Measurements from ENCODE around the gene RITA1.
"Not testable (repeated sequence)": the region's sequence is repeated elsewhere in the genome, so short reads cannot be mapped to it uniquely, and the experiment has no call there.

Gene RITA1, protein sequence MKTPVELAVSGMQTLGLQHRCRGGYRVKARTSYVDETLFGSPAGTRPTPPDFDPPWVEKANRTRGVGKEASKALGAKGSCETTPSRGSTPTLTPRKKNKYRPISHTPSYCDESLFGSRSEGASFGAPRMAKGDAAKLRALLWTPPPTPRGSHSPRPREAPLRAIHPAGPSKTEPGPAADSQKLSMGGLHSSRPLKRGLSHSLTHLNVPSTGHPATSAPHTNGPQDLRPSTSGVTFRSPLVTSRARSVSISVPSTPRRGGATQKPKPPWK
- total RNA-seq, result 17.6 to 21.5 (median 19.7) reads per million in 4 experiments

DNA sequence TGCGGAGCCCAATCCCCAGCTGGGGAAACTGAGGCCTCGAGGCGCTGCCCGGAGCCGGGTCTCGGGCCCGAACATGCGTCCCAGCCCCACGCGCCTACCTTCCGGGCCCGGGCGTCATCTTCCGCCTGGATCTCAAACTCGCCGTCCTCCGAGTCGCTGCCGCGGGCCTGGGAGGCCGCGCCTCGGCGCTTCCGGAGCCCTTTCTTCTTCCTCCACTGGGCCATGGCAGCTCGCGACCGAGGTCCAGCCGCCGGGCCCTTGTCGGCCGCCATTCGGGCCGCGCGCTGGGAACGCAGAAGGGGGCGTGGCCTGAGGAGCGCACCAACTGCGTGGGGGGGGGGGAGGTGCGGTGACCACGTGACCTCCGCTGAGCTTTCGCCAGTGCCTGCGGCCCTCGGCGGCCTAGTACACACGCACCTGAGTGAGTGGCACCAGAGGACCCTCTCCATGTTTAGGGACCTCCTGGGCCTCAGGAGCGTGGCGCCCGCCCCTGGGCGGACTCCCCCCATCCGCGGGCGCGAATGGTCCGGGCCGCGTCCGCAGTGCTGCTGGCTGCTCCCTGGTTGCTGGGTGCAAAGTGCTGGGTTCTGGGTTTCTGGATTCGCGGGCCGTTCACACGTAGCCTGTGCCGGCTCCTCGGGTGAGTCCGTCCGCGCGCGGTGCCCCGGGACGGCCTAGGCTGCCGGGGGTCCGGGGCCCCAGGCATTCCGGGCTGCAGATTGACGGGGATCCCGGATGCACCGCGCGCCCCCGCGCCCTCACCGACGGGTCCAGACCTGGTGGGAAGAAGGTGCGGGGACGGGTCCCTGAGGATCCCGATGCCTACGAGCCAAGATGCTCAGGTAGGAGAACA, at the start of gene RITA1, which contains the start of gene DDX54:
TSS of gene RITA1 (plus strand) at position 542 of the 853 bp plus-strand sequence. CDS start 1,026 bp downstream, outside the sequence.
TSS of gene DDX54 (minus strand) at position 299 of the 853 bp plus-strand sequence. CDS start at position 272, 27 bp downstream.
- DNase-seq, result peak; percentile 73

DNA sequence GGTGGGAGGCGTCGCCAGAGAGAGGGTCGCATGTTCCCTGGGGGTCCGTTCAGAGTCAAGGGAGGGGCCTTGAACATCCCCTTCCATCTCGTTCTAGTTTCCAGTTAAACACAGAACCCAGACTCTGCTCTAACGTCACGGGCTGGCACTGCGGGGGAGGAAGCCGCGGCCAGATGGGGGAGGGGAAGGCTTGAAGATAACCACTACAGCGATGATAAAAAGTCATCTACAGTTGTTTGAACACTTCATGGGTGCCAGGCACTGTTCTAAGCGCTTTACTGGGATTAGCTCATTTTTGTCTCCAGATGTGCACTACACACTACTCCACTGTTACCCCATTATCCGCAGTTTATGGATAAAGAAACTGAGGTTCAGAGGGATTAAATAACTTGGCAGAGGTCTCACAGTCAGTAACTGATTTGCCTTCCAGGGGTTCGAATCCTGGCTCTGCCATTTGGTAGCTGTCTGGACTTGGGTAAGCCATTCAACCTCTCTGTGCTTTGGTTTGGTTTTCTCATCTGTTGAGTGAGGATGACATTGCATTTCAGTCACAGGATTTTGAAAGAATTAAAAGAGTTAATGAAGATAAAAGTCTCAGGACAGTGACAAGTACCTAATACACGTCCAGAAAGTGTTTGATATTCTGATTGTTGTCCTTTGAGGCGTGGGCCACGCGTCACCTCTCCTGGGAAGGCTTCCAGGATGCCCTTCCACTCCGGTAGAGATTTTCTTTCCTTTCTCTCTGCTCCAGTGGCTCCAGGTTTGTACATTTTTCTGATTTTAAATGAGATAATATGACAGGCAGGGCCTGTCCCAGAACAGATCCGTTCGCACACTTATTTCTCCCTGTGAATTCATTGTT, 49.2 kb upstream of the RITA1 start:
- DNase-seq, result peak; percentile 27

DNA sequence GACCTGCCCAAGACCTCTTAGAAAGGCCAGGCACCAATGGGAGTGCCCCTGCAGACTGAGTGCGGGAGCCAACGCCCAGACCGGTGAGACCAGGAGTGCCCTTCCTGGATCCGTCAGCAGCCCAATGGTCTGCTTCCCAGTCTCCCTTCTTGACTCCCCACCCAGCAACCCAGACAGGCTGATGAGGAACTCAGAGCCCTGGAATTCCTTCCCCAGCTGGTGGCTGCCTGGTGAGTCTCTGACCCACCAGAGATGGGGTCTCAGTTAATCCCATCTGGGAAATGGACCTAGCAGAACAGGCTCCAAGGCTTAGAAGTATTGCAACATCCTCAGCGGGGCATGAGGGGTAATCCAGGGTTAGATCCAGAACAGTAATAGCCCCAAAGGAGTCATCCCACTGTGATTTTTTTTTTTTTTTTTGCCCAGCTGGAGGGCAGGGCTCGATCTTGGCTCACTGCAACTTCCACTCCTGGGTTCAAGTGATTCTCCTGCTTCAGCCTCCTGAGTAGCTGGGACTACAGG, 48.5 kb upstream of the RITA1 start:
- DNase-seq, result no peak

DNA sequence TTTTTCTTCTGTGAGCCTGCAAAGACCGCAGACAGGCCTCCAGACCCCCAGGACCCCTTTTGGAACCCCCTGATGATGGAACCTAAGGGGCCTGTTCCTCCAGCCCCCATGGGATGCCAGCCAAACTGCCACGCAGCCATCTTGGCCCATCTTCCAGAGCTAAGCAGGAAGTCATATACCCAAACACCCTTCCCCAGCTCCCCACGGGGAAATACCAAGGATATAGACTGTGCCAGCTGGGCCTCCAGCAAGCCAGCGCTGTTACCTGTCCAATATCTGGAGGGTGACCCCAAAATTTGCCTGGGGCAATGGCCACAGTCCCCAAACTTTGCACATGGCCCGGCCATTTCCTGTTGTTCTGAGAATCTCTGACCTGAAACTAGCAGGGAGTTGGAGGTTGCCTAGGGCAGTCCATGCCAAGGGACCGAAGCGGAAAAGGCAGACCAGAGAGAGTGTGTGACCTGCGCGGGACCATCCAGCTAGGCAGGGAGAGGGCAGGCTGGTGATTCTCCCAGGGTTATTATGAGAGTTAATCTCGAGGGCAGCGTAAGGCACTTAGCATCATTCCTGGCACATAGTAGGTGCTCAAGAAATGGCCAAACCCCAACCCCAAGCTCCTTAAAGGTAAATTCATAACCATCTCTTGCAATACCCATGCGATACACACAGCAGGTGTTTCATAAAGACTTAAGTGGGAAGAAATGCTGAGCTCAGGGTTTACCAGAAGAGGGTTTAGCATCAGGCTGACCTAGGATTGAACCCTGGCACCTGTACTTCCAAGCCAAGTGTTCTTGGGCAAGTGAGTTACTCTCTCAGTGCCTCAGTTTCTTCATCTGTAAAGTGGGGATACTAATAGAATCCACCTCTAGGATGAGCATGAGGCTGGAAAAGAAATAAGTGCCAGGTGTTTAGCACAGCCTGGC, 47.4 kb upstream of the RITA1 start:
- no peak for DNase-seq

DNA sequence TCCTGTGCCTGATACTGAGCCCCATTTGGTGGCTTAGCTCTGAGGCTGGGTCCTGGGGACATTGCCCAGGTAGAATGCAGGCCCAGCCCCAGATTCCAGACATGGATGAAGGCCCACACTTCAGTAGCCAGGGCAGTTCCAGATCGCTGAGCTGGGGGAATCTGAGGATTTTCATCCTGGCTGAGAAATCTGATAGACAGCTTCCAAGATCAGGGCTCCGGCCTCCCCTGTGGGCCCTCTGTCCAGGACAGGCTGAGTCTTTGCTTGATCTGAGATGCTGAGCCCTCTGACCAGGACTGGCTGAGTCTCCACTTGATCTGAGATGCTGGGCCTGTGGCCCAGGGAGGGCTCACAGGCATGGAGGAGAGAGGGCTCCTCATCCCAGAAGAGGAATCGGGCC, 46.7 kb upstream of the RITA1 start:
- no peak for DNase-seq

DNA sequence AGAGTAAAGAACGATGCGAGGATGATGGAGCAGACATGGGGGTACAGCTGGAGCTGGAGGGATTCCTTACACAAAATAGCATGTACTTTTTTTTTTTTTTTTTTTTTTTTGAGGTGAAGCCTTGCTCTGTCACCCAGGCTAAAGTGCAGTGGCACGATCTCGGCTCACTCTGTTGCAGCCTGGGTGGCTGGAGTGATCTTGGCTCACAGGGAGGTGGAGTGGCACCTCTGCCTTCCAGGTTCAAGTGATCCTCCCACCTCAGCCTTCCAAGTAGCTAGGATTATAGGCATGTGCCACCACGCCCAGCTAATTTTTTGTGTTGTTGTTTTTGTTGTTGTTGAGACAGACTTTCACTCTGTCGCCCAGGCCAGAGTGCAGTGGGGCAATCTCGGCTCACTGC, 44.8 kb upstream of the RITA1 start:
- DNase-seq, result no peak

DNA sequence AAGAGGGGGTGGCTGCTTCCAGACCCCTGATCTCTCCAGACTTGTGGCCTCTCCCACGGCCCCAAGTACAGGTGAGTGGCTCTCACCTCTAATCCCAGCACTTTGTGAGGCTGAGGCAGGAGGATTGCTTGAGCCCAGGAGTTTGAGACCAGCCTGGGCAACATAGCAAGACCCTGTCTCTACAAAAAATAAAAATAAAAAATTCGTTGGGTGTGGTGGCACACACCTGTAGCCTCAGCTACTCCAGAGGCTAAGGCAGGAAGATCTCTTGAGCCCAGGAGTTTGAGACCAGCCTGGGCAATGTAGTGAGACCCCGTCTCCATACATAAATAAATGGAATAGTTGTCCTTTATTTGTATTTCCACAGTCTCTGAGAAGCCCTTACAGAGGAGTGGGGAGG, 43.8 kb upstream of the RITA1 start:
- not testable (repeated sequence) for DNase-seq

DNA sequence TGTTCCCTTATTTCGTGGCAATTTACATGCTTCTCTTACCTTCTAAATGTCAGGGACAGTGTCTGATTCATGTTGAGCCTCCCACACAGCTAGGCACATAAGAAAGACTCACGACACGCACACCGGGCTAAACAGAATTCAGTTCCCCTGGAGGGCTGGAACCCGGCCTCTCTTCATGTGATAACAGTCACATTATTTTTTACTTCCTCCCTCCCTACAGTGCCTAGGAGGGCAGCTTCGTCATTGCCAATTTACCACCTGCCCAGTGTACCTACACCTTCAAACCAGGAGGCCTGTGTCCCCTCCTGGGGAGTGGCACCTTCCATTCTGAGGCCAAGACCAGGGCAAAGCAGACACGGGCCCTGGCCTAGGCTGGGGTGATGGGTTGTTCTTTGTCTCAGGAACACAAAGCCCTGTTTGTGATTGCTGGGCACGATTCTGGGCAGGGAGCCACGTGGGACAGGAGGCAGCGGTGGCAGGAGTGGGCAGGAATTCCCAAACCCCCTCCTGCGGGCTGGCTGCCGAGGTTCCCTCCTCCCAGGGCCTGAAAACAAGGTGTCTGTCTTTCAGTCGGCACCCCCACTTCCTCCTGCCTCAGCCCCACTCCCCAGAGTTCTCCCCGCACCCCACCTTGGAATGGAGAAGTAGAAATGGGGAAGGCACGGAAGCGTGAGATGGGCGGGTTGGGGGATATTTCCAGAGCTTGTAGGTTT, 43.2 kb upstream of the RITA1 start:
- DNase-seq, result no peak

DNA sequence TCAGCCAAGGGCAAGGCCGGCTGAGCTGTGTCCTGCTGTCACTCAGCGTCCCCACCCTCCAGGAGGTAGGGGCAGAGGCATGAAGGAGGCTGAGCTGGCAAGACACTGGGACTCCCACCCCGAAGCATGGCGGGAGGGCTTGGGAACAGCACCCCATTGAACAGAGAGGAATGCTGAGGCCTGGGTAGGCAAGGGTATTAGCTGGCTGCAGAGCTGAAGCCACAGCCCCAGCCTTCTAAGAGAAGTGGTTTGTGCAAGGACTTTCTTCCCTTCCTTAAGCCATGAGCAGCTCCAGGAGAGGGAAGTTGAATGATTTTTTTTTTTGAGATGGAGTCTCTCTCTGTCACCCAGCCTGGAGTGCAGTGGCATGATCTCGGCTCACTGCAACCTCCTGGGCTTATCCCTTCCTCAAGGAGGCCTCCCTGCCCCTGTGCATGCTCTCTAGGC, 42.6 kb upstream of the RITA1 start:
- no peak for DNase-seq

DNA sequence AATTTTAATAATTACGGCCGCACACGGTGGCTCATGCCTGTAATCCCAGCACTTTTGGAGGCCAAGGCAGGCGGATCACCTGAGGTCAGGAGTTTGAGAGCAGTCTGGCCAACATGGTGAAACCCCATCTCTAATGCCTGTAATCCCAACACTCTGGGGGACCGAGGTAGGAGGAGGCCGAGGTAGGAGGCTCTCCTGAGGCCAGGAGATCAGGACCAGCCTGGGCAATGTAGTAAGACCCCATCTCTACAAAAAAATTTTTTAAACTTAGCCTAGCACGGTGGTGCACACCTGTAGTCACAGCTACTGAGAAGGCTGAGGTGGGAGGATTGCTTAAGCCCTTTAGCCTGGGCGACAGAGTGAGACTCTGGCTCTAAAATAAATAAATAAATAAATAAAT, 41.6 kb upstream of the RITA1 start:
- DNase-seq, result no peak

DNA sequence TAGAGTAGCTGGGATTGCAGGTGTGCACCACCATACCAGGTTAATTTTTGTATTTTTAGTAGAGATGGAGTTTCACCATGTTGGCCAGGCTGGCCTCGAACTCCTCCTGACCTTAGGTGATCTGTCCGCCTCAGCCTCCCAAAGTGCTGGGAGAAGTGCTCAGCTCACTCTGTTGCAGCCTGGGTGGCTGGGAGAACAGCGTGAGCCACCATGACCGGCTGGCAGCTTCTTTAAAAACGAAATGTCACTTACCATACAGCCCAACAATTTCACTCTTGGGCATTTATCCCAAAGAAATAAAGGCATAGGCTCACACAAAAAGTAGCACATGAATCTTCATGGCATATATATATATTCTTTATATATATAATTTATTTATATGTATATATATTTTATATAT, 40.7 kb upstream of the RITA1 start:
- DNase-seq, result no peak

DNA sequence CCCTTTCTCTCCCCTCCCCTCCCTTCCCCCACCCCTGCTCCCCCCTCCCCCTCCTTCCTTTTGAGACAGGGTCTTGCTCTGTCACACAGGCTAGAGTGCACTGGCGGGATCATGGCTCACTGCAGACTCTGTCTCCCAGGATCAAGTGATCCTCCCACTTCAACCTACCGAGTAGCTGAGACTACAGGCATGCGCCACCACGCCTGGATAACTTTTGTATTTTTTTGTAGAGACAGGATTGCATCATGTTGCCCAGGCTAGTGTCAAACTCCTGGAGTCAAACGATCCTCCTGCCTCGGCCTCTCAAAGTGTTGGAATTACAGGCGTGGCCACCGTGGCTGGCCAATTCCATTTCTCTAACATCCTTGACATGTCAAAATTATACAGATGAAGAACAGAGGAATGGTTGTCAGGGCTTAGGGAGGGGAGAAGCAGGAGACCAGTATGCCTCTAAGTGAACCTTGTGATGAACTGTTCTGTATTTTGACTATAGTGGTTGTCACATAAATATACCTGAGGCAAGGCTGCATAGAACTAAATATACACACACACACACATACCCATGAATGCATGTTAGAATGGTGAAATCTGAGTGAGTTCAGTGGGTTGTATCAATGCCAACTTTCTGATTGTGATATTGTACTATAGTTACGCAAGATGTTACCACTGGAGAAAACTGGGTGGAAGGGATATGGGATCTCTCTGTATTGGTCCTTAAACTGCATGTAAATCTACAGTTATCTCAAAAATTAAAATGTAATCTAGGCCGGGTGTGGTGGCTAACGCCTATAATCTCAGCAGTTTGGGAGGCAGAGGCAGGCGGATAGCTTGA, 39.6 kb upstream of the RITA1 start:
- no peak for DNase-seq

DNA sequence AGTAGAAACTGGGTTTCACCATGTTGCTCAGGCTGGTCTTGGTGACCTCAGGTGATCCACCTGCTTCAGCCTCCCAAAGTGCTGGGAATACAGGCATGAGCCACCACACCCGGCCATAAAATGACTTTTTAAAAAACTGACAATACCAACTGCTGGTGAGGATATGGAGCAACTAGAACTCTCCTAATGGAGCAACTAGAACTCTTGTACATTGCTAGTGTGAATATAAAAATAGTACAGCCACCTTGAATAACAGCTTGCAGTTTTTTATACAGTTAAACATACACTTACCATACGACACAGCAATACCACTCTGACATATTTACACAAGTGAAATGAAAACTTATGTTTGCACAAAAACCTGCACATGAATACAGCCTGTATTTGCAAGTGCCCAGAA, 38.5 kb upstream of the RITA1 start:
- DNase-seq, result no peak

DNA sequence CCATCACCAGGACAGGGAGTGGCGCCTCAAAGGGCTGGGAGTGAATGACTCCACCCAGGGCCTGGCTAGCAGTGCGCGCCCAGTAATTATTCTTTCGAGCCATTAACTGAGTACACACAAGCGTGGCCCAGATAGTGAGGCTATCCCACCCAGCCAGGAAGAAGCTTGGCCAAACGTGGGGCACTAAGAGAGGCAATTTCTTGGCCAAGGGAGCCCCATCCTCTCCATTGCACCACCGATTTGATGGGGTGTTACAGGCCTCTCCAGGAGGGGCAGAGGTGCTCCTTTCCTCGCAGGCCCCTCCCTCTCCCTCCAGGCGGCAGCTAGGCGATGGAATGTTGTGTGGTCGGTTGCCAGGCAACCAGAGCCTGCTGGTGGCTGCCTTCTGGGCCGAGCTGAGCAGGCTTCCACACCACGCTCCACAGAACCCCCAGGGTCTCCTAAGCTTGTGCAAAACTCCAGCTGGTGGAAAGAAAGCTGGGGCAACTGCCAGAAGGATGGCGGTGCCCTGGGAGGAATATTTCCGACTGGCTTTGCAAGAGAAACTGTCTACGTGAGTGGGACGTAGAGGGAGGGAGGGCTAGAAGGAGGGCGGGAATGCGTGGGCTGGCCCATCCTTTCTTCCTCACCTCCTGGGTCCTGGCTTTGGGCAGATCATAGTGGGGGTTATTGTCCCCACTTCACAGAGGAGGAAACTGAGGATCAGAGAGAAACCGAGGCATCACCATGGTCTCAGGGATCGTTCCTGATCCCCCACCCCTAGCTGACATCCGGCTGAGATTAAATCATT, 36.0 kb upstream of the RITA1 start, which contains the start of gene CFAP73:
TSS of gene CFAP73 (plus strand) at position 364 of the 790 bp plus-strand sequence. CDS start at position 498, 134 bp downstream.
- DNase-seq, result no peak

DNA sequence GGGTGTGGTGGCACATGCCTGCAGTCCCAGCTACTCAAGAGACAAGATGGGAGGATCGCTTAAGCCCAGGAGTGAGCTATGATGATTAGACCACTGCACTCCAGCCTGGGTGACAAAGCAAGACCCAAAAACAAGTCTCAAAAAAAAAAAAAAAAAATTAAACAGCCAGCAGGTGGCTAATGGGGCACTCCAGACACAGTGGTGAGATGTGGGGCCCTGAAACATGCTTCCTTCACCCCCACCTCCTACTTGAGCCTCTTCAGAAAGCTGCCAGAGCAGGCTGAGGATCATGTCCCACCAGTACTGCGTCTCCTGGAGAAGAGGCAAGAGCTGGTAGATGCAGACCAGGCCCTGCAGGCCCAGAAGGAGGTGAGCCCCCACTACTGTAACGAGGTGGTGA, 33.9 kb upstream of the RITA1 start:
- no peak for DNase-seq

DNA sequence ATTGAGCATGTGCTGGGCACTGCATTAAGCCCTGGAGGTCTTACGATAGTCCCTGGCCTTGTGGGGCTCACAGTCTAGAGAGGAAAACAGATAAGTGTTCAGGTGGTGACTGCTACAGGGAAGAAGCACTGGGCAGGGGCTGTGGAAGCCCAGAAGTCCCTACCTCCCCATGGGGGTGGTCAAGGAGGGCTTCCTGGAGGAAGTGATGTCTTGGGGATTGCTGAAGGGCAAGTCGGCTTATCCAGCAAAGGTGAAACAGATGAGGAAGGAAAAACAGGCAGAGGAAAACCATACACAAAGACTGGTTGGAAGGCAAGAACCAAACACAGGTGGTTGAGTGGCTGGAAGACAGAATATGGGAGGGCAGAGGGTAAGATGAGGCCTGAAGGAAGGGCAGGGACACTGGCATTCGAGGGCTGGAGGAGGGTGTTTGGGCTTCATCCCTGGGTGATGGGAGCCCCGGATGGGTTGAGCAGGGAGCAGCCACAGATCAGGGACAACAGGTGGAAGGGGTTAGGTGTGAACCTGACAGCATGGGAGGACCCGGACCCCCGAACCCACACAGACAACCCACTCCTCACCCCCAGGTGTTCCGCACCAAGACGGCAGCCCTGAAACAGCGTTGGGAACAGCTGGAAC, 33.2 kb upstream of the RITA1 start:
- DNase-seq, result no peak

DNA sequence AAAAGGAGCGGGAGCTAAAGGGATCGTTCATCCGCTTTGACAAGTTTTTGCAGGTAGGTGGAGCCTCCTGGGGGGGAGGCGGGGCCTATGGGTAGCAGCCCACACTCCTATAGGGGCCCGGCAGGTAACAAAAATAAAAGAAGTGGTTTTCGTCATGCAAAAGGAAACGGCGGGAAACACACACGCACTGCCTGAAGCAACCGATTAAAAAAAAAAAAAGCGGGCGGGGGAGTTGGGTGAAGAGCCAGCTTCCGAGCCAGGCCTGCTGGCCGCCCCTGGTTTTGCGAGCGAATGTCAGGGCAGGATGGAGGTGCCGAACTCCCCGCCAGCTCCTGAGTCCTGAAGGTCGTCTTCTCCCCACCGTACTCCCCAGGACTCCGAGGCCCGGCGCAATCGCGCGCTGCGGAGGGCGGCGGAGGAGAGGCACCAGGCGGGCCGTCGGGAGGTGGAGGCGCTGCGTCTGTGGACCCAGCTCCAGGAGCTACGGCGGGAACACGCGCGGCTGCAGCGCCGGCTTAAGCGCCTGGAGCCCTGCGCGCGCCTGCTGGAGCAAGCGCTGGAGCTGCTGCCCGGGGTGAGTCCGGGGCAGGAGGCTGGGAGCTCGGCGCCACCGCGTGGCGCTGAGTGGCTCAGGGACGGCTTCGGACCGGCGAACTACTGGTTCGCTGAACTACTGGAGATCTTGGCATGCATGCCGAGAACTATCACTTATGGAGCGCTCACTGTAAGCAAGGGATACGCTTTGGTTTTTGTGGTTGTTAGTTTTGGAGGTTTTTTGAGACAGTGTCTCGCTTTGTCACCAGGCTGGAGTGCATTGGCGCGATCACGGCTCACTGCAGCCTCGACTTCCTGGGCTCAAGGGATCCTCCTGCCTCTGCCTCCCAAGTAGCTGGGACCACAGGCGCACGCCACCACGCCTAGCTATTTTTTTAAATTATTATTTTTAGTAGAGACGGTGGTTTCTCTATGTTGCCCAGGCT, 32.4 kb upstream of the RITA1 start:
- peak; percentile 37 for DNase-seq
